HEK293 (cell line): ENCODE measurements around the gene AQP9.

Experiments
- CTCF ChIA-PET: fragments of 350-600 bp; formaldehyde crosslinking; extraction: SDS; loops from one replicate; lab custom pipeline; 2021; ENCODE audit warnings: antibody characterized with exemption; lab: Yijun Ruan, JAX
- POLR2A ChIA-PET: fragments of 300-600 bp; formaldehyde crosslinking; extraction: SDS; loops from one replicate; lab custom pipeline; 2020; ENCODE audit warnings: antibody characterized with exemption, inconsistent platforms; lab: Yijun Ruan, JAX
- H3K27ac ChIP-seq: fragments of 200-500 bp; sonication (Bioruptor generic); 2 replicates; pipeline ENCODE4 v1.5.1; 2014; ENCODE audit warnings: low read depth, low read length, control low read depth, inconsistent platforms; ENCODE audit errors: extremely low read depth
- H3K36me3 ChIP-seq, 2 experiments: fragments of 200-500 bp in 1 of 2; sonication (Bioruptor generic) in 1 of 2; 1 replicate in 1 of 2; 2 replicates in 1 of 2; pipeline ENCODE4 v1.5.1; 2014 to 2017; ENCODE audit warnings: inconsistent platforms in 2 of 2, low read length in 2 of 2; ENCODE audit not compliant: control insufficient read depth in 2 of 2, insufficient read depth in 1 of 2
- H3K4me1 ChIP-seq: fragments of 200-500 bp; sonication (Bioruptor generic); 2 replicates; pipeline ENCODE4 v1.5.1; 2014; ENCODE audit warnings: mild to moderate bottlenecking, low read length, inconsistent platforms; ENCODE audit not compliant: control insufficient read depth, insufficient read depth
- H3K4me3 ChIP-seq: 2 replicates; pipeline ENCODE4 v1.5.1; 2011; ENCODE audit warnings: low read depth, mild to moderate bottlenecking, control low read depth, low read length, moderate library complexity
- H3K9me3 ChIP-seq: fragments of 200-500 bp; sonication (Bioruptor generic); 2 replicates; pipeline ENCODE4 v1.5.1; 2014; ENCODE audit warnings: low read depth, low read length, inconsistent platforms; ENCODE audit not compliant: control insufficient read depth, insufficient read depth
- GLI4 ChIP-seq: fragments of 450-650 bp; formaldehyde crosslinking; IDR thresholded peaks from 2 replicates; pipeline ENCODE4 v1.5.1; 2016; ENCODE audit warnings: missing biosample characterization, missing genetic modification characterization
- HOXC10 ChIP-seq: sonication (generic); formaldehyde crosslinking; IDR thresholded peaks from 2 replicates; pipeline ENCODE4 v1.8.1; 2023; ENCODE audit warnings: mild to moderate bottlenecking, missing genetic modification reagents
- OVOL3 ChIP-seq: fragments of 450-650 bp; formaldehyde crosslinking; IDR thresholded peaks from 2 replicates; pipeline ENCODE4 v1.5.1; 2016; ENCODE audit warnings: missing biosample characterization, missing genetic modification characterization
- PRDM6 ChIP-seq: fragments of 450-650 bp; formaldehyde crosslinking; IDR thresholded peaks from 2 replicates; pipeline ENCODE4 v1.5.1; 2017; ENCODE audit warnings: missing biosample characterization, missing genetic modification characterization
- SETDB1 ChIP-seq: IDR thresholded peaks from one replicate; pipeline ENCODE4 v1.6.1; 2017; ENCODE audit warnings: mild to moderate bottlenecking, low read length, moderate library complexity, mixed read lengths; ENCODE audit not compliant: insufficient read length
- SP2 ChIP-seq: fragments of 450-650 bp; formaldehyde crosslinking; IDR thresholded peaks from 2 replicates; pipeline ENCODE4 v1.5.1; 2016; ENCODE audit warnings: missing biosample characterization, missing genetic modification characterization
- ZNF10 ChIP-seq: fragments of 450-650 bp; formaldehyde crosslinking; IDR thresholded peaks from 2 replicates; pipeline ENCODE4 v1.5.1; 2017; ENCODE audit warnings: missing biosample characterization, missing genetic modification characterization
- ZNF24 ChIP-seq: fragments of 450-650 bp; formaldehyde crosslinking; IDR thresholded peaks from 2 replicates; pipeline ENCODE4 v1.5.1; 2016; ENCODE audit warnings: missing biosample characterization, missing genetic modification characterization
- ZNF274 ChIP-seq, 2 experiments: fragments of 200-500 bp in 1 of 2; fragments of 450-650 bp in 1 of 2; sonication (Bioruptor generic) in 1 of 2; formaldehyde crosslinking in 1 of 2; IDR thresholded peaks; 2 replicates each; pipeline versions ENCODE4 v1.5.1 to v1.6.1; 2014 to 2016; ENCODE audit warnings: borderline replicate concordance in 1 of 2, inconsistent platforms in 1 of 2, low read length in 1 of 2, missing biosample characterization in 1 of 2, missing genetic modification characterization in 1 of 2
- ZNF350 ChIP-seq: fragments of 450-650 bp; formaldehyde crosslinking; IDR thresholded peaks from 2 replicates; pipeline ENCODE4 v1.5.0; 2017; ENCODE audit warnings: missing biosample characterization, mild to moderate bottlenecking, missing genetic modification characterization
- ZNF501 ChIP-seq: fragments of 450-650 bp; formaldehyde crosslinking; IDR thresholded peaks from 2 replicates; pipeline ENCODE4 v1.5.1; 2016; ENCODE audit warnings: missing biosample characterization, missing genetic modification characterization
- ZNF513 ChIP-seq: fragments of 450-650 bp; IDR thresholded peaks from 2 replicates; pipeline ENCODE4 v1.5.1; 2018; ENCODE audit warnings: missing biosample characterization, missing genetic modification characterization
- ZNF555 ChIP-seq: fragments of 450-650 bp; formaldehyde crosslinking; conservative IDR thresholded peaks from 2 replicates; pipeline ENCODE4 v1.5.1; 2017; ENCODE audit warnings: missing biosample characterization, mild to moderate bottlenecking, missing genetic modification characterization, inconsistent platforms
- ZNF621 ChIP-seq: fragments of 450-650 bp; formaldehyde crosslinking; IDR thresholded peaks from 2 replicates; pipeline ENCODE4 v1.5.1; 2017; ENCODE audit warnings: missing biosample characterization, missing genetic modification characterization
- ZNF624 ChIP-seq: fragments of 450-650 bp; formaldehyde crosslinking; IDR thresholded peaks from 2 replicates; pipeline ENCODE4 v1.5.1; 2017; ENCODE audit warnings: missing biosample characterization, missing genetic modification characterization
- ZNF707 ChIP-seq: fragments of 450-650 bp; formaldehyde crosslinking; IDR thresholded peaks from 2 replicates; pipeline ENCODE4 v1.5.1; 2016; ENCODE audit warnings: missing biosample characterization, missing genetic modification characterization
- ZNF76 ChIP-seq: fragments of 450-650 bp; formaldehyde crosslinking; IDR thresholded peaks from 2 replicates; pipeline ENCODE4; 2016; ENCODE audit warnings: low read depth, missing biosample characterization, missing genetic modification characterization, borderline replicate concordance
- ZNF791 ChIP-seq: fragments of 450-650 bp; formaldehyde crosslinking; IDR thresholded peaks from 2 replicates; pipeline ENCODE4 v1.5.1; 2016; ENCODE audit warnings: missing biosample characterization, missing genetic modification characterization
- TF ChIP-seq, protein P1 (sequence below): fragments of 450-650 bp; formaldehyde crosslinking; IDR thresholded peaks from 2 replicates; pipeline ENCODE4 v1.5.1; 2016; ENCODE audit warnings: missing biosample characterization, missing genetic modification characterization
- TF ChIP-seq, protein P2 (sequence below): fragments of 450-650 bp; formaldehyde crosslinking; IDR thresholded peaks from 2 replicates; pipeline ENCODE4 v1.5.1; 2016; ENCODE audit warnings: missing biosample characterization, missing genetic modification characterization

The AQP9 gene

GRCh38 chr15:58148120-58148519 lies 9.9 kb downstream of the AQP9 start (continued):
- TF ChIP-seq PRDM6 (tag by site-specific recombination) (no peak), ZNF24 (tag by site-specific recombination) (no peak), GLI4 (tag by site-specific recombination) (no peak), SP2 (tag by site-specific recombination) (no peak), OVOL3 (tag by site-specific recombination) (no peak), ZNF621 (tag by site-specific recombination) (no peak)
- TF ChIP-seq, protein P1, sequence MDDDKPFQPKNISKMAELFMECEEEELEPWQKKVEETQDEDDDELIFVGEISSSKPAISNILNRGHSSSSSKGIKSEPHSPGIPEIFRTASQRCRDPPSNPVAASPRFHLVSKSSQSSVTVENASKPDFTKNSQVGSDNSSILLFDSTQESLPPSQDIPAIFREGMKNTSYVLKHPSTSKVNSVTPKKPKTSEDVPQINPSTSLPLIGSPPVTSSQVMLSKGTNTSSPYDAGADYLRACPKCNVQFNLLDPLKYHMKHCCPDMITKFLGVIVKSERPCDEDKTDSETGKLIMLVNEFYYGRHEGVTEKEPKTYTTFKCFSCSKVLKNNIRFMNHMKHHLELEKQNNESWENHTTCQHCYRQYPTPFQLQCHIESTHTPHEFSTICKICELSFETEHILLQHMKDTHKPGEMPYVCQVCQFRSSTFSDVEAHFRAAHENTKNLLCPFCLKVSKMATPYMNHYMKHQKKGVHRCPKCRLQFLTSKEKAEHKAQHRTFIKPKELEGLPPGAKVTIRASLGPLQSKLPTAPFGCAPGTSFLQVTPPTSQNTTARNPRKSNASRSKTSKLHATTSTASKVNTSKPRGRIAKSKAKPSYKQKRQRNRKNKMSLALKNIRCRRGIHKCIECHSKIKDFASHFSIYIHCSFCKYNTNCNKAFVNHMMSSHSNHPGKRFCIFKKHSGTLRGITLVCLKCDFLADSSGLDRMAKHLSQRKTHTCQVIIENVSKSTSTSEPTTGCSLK: no peak
- TF ChIP-seq, all 188 proteins: peak for 0

- CTCF ChIA-PET: no interaction called here
- Histone ChIP-seq H3K4me3 (no peak overlapping the region), H3K9me3 (no peaks in the 10 kb centered on the region), H3K27ac (no peak overlapping the region), H3K4me1 (peaks cover 3% of the 10 kb centered on the region; the same call in 1 of the 2 replicates), H3K36me3 (no peaks in the 10 kb centered on the region)
- TF ChIP-seq HOXC10 (CRISPR knock-in tag) (no peak), ZNF624 (no peak), ZNF707 (tag by site-specific recombination) (no peak), ZNF274 (IDR thresholded peaks at IDR 0.05; ENCODE audit: low read length) (no peak), ZNF274 (tag by site-specific recombination; IDR thresholded peaks at IDR 0.05; ENCODE audit: borderline replicate concordance) (no peak), ZNF513 (tag by site-specific recombination) (no peak), ZNF555 (tag by site-specific recombination) (no peak), ZNF10 (tag by site-specific recombination) (no peak), ZNF76 (tag by site-specific recombination) (no peak), SETDB1 (no peak), ZNF350 (no peak), ZNF501 (tag by site-specific recombination) (no peak), ZNF791 (tag by site-specific recombination) (no peak)
- TF ChIP-seq, protein P2, sequence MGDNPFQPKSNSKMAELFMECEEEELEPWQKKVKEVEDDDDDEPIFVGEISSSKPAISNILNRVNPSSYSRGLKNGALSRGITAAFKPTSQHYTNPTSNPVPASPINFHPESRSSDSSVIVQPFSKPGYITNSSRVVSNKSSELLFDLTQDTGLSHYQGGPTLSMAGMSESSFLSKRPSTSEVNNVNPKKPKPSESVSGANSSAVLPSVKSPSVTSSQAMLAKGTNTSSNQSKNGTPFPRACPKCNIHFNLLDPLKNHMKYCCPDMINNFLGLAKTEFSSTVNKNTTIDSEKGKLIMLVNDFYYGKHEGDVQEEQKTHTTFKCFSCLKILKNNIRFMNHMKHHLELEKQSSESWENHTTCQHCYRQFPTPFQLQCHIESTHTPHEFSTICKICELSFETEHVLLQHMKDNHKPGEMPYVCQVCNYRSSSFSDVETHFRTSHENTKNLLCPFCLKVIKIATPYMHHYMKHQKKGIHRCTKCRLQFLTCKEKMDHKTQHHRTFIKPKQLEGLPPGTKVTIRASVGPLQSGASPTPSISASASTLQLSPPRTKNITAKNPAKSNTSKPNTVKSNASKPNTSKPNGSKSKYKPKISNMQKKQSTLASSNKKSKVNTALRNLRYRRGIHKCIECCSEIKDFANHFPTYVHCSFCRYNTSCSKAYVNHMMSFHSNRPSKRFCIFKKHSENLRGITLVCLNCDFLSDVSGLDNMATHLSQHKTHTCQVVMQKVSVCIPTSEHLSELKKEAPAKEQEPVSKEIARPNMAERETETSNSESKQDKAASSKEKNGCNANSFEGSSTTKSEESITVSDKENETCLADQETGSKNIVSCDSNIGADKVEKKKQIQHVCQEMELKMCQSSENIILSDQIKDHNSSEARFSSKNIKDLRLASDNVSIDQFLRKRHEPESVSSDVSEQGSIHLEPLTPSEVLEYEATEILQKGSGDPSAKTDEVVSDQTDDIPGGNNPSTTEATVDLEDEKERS: no peak
- POLR2A ChIA-PET: no interaction called here
Measured at GRCh38 chr15:58148633-58149445, 10.7 kb downstream of the AQP9 start.
